ENCODE measurements around the gene DDX10.

GRCh38 chr11:108875134-108875533 is 210.3 kb downstream of the DDX10 start:
- TF ChIP-seq GATA3 (IDR thresholded peaks at IDR 0.05; ENCODE audit: low read depth, low read length) = no peak
- TF ChIP-seq GATA2 (IDR thresholded peaks at IDR 0.05; ENCODE audit: low read depth, low read length) = no peak

Measured in SH-SY5Y (cell line).